SK-N-SH (cell line): ENCODE results near the gene ABAT. TPM values are rescaled to one million over a fixed set of nuclear protein-coding genes. Genes with fewer than 3 reads are reported as not detected.
"Not testable (repeated sequence)": the region's sequence is repeated elsewhere in the genome, so short reads cannot be mapped to it uniquely, and the experiment has no call there.

Experiments
- CTCF ChIA-PET: fragments of 300-600, 350-600 bp; formaldehyde crosslinking; extraction: SDS; loops from one replicate; lab custom pipeline; 2021; lab: Yijun Ruan, JAX
- POLR2A ChIA-PET: fragments of 350-600 bp; sonication (Branson Sonifier 250); formaldehyde crosslinking; extraction: SDS; loops from one replicate; lab custom pipeline; 2020; ENCODE audit warnings: antibody characterized with exemption, inconsistent platforms; lab: Yijun Ruan, JAX
- DNase-seq: peaks from one replicate; pipeline ENCODE4 v3.0.0; 2012
- H2AFZ ChIP-seq: fragments of 200-600 bp; sonication (generic); 2 replicates; pipeline ENCODE4 v1.8.1; 2016; ENCODE audit warnings: antibody characterized with exemption, mild to moderate bottlenecking, low read depth
- H3F3A ChIP-seq: fragments of 200-600 bp; sonication (generic); replicated peaks from 2 replicates; pipeline ENCODE3; 2016; ENCODE audit warnings: antibody characterized with exemption, mild to moderate bottlenecking; ENCODE audit not compliant: insufficient read depth
- H3K27ac ChIP-seq, 2 experiments: fragments of 200-500 bp in 1 of 2; fragments of 200-600 bp in 1 of 2; sonication (Bioruptor generic) in 1 of 2; sonication (generic), shearing (Covaris generic) in 1 of 2; 2 replicates each; pipeline versions ENCODE4 v1.5.1 to v1.6.1; 2014 to 2016; ENCODE audit warnings: low read depth in 2 of 2, inconsistent platforms in 1 of 2, low read length in 1 of 2, mild to moderate bottlenecking in 1 of 2, mixed read lengths in 1 of 2
- H3K27me3 ChIP-seq: fragments of 200-600 bp; sonication (generic), shearing (Covaris generic); 2 replicates; pipeline ENCODE4 v1.6.1; 2016; ENCODE audit warnings: mixed run types; ENCODE audit not compliant: insufficient read depth
- H3K36me3 ChIP-seq, 2 experiments: fragments of 200-500 bp in 1 of 2; fragments of 200-600 bp in 1 of 2; sonication (Bioruptor generic) in 1 of 2; sonication (generic) in 1 of 2; replicated peaks in 1 of 2; 2 replicates each; pipeline versions ENCODE3 to v1.5.1; 2014 to 2016; ENCODE audit warnings: low read length in 1 of 2, mild to moderate bottlenecking in 1 of 2; ENCODE audit not compliant: insufficient read depth in 2 of 2, control insufficient read depth in 1 of 2
- H3K4me1 ChIP-seq, 2 experiments: fragments of 200-500 bp in 1 of 2; fragments of 200-600 bp in 1 of 2; sonication (Bioruptor generic) in 1 of 2; sonication (generic), shearing (Covaris generic) in 1 of 2; 2 replicates each; pipeline versions ENCODE4 v1.5.1 to v1.6.1; 2014 to 2016; ENCODE audit warnings: low read depth in 1 of 2, low read length in 1 of 2, mixed run types in 1 of 2; ENCODE audit not compliant: insufficient read depth in 2 of 2, control insufficient read depth in 1 of 2
- H3K4me2 ChIP-seq: fragments of 200-600 bp; sonication (generic), shearing (Covaris generic); 2 replicates; pipeline ENCODE4 v1.6.1; 2017; ENCODE audit warnings: mixed run types
- H3K4me3 ChIP-seq, 2 experiments: fragments of 200-500 bp in 1 of 2; fragments of 200-600 bp in 1 of 2; sonication (Bioruptor generic) in 1 of 2; sonication (generic), shearing (Covaris generic) in 1 of 2; 2 replicates each; pipeline versions ENCODE4 v1.5.1 to v1.8.1; 2014 to 2016; ENCODE audit warnings: low read depth in 2 of 2, inconsistent platforms in 1 of 2, low read length in 1 of 2, mild to moderate bottlenecking in 1 of 2, mixed read lengths in 1 of 2, moderate library complexity in 1 of 2
- H3K79me2 ChIP-seq: fragments of 200-600 bp; sonication (generic); 2 replicates; pipeline ENCODE4 v1.8.1; 2017; ENCODE audit warnings: mild to moderate bottlenecking; ENCODE audit not compliant: insufficient read depth
- H3K9ac ChIP-seq: fragments of 200-600 bp; sonication (generic); 2 replicates; pipeline ENCODE4 v1.6.1; 2017; ENCODE audit warnings: mixed run types
- H3K9me2 ChIP-seq: fragments of 200-600 bp; sonication (generic); 2 replicates; pipeline ENCODE4 v1.6.1; 2017; ENCODE audit warnings: mixed run types
- H3K9me3 ChIP-seq: fragments of 200-600 bp; sonication (generic); 2 replicates; pipeline ENCODE4 v1.6.1; 2017; ENCODE audit warnings: mixed run types, mild to moderate bottlenecking, moderate library complexity
- H4K20me1 ChIP-seq: fragments of 200-600 bp; sonication (generic); 2 replicates; pipeline ENCODE4 v1.6.1; 2017; ENCODE audit warnings: mild to moderate bottlenecking, mixed run types; ENCODE audit not compliant: insufficient read depth
- CHD2 ChIP-seq: fragments of 150-350 bp; IDR thresholded peaks from 2 replicates; pipeline ENCODE4 v1.6.1; 2018; ENCODE audit warnings: low read length; ENCODE audit not compliant: partially characterized antibody
- EP300 ChIP-seq, 2 experiments: IDR thresholded peaks; 2 replicates each; pipeline versions ENCODE4 v1.4.0 to v1.6.1; 2012; ENCODE audit warnings: borderline replicate concordance in 1 of 2, low read depth in 1 of 2, low read length in 1 of 2
- GATA2 ChIP-seq: sonication (generic); formaldehyde crosslinking; IDR thresholded peaks from 2 replicates; pipeline ENCODE4 v1.5.0; 2020; ENCODE audit warnings: mild to moderate bottlenecking, missing genetic modification reagents
- JUND ChIP-seq: IDR thresholded peaks from 2 replicates; pipeline ENCODE4 v1.4.0; 2012
- MXI1 ChIP-seq: IDR thresholded peaks from 2 replicates; pipeline ENCODE4 v1.6.1; 2012; ENCODE audit warnings: mild to moderate bottlenecking, low read depth, low read length, improper control_type of control experiment
- NFIC ChIP-seq: IDR thresholded peaks from 2 replicates; pipeline ENCODE4 v1.4.0; 2012; ENCODE audit warnings: borderline replicate concordance
- RAD21 ChIP-seq: IDR thresholded peaks from 2 replicates; pipeline ENCODE4 v1.6.1; 2012; ENCODE audit warnings: mild to moderate bottlenecking, low read length
- RCOR1 ChIP-seq: fragments of 150-350 bp; IDR thresholded peaks from 2 replicates; pipeline ENCODE4 v1.6.1; 2017; ENCODE audit warnings: antibody characterized with exemption, low read length
- RFX5 ChIP-seq: IDR thresholded peaks from 2 replicates; pipeline ENCODE4 v1.6.1; 2012; ENCODE audit warnings: mild to moderate bottlenecking, improper control_type of control experiment, low read length
- RXRA ChIP-seq: IDR thresholded peaks from 2 replicates; pipeline ENCODE4 v1.4.0; 2012; ENCODE audit warnings: low read depth, mild to moderate bottlenecking, borderline replicate concordance
- SIN3A ChIP-seq: IDR thresholded peaks from 2 replicates; pipeline ENCODE4 v1.6.1; 2012; ENCODE audit warnings: low read depth, mild to moderate bottlenecking, low read length, moderate library complexity, borderline replicate concordance
- WGBS: methylation state at CpG from one replicate; pipeline ENCODE4 v1.1.6; 2017; ENCODE audit warnings: low lambda C conversion rate; 5-methylcytosine and 5-hydroxymethylcytosine counted together
- polyA plus RNA-seq, 3 experiments: library from polyadenylated mRNA; depleted of rRNA; stranded (reverse); fragments of >200 nt; gene quantifications; 2 replicates each; pipeline ENCODE4 v1.2.3, GENCODE V29; 2012
- TF ChIP-seq, protein P1 (sequence below): IDR thresholded peaks from 2 replicates; pipeline ENCODE4 v1.4.0; 2012; ENCODE audit warnings: low read depth, borderline replicate concordance

The ABAT gene
- polyA plus RNA-seq, 1 of the 3 experiments (the other 2 are of a cell fraction) = 4.7 TPM

- DNase-seq = peak; percentile 62
- WGBS = 43% methylated on average over 4 of the region's 4 CpGs
- peak; percentile 29; the same call in 1 of the 2 replicates for TF ChIP-seq MXI1
- TF ChIP-seq RAD21 = peak; percentile 20; the same call in 1 of the 2 replicates
- peak; percentile 82 for TF ChIP-seq GATA2
- peak; percentile 81 for TF ChIP-seq CHD2
- TF ChIP-seq EP300 (IDR thresholded peaks at IDR 0.05; ENCODE audit: borderline replicate concordance in 1 of 2, low read depth in 1 of 2, low read length in 1 of 2) = peak in 1 of 2 experiments; percentile 52; a peak in 1 of 4 replicates
- ChIA-PET POLR2A (interaction anchor here (0.6 kb wide), 1 partner anchor 9 kb away, joined by 3 read pairs; no protein-coding TSS in a partner anchor), CTCF (interaction anchor here (0.7 to 1.9 kb wide), 5 partner anchors 9 to 86 kb away, joined by 3 to 7 read pairs (median 3); no protein-coding TSS in a partner anchor)
- H3K4me1 ChIP-seq, H3K79me2 ChIP-seq, H3K4me2 ChIP-seq, H3F3A ChIP-seq, H4K20me1 ChIP-seq, H3K27me3 ChIP-seq, H2AFZ ChIP-seq, H3K36me3 ChIP-seq, H3K9me3 ChIP-seq, H3K9me2 ChIP-seq, H3K4me3 ChIP-seq, H3K9ac ChIP-seq: not testable (repeated sequence)
- peak overlapping the region in 1 of 2 experiments; percentile 84; a peak in 2 of 4 replicates for H3K27ac ChIP-seq
Observed at GRCh38 chr16:8705100-8705822, 30.8 kb downstream of the ABAT start.

- no peak overlapping the region for H3K27ac ChIP-seq
- peaks cover 0 to 23% of the 10 kb centered on the region in 2 experiments; a peak in 3 of 4 replicates for H3K4me1 ChIP-seq
- H3K4me3 ChIP-seq = no peak overlapping the region
- 64% methylated on average over 4 of the region's 4 CpGs for WGBS
- no peak overlapping the region for H3K4me2 ChIP-seq
- H3K9me3 ChIP-seq = no peaks in the 10 kb centered on the region
- no peak for DNase-seq
- H3F3A ChIP-seq = no peaks in the 10 kb centered on the region
- no peak for TF ChIP-seq MXI1
- TF ChIP-seq JUND = no peak
- TF ChIP-seq RFX5 = no peak
- TF ChIP-seq SIN3A = no peak
- no peaks in the 10 kb centered on the region for H3K27me3 ChIP-seq
- no peak overlapping the region for H3K9ac ChIP-seq
- H2AFZ ChIP-seq = no peak overlapping the region
- H3K79me2 ChIP-seq = no peaks in the 10 kb centered on the region
- no peaks in the 10 kb centered on the region for H3K36me3 ChIP-seq
- H4K20me1 ChIP-seq = no peaks in the 10 kb centered on the region
- ChIA-PET CTCF (interaction anchor here (1.3 kb wide), 1 partner anchor 430 kb away, joined by 3 read pairs; no protein-coding TSS in a partner anchor), POLR2A (no interaction called here)
- no peaks in the 10 kb centered on the region for H3K9me2 ChIP-seq
Observed at GRCh38 chr16:8708536-8708935, 34.1 kb downstream of the ABAT start.

- Histone ChIP-seq H3F3A (no peaks in the 10 kb centered on the region), H3K27ac (peak overlapping the region in 1 of 2 experiments; percentile 92; a peak in 2 of 4 replicates), H3K9ac (no peak overlapping the region), H2AFZ (no peak overlapping the region), H3K36me3 (no peaks in the 10 kb centered on the region), H3K27me3 (no peaks in the 10 kb centered on the region), H3K79me2 (no peaks in the 10 kb centered on the region), H4K20me1 (no peaks in the 10 kb centered on the region)
- CTCF ChIA-PET = interaction anchor here (0.8 to 1.7 kb wide), 10 partner anchors 9 to 422 kb away, joined by 3 to 8 read pairs (median 4); partner anchors contain the start of gene ABAT
- POLR2A ChIA-PET = interaction anchor here (0.5 to 1.0 kb wide), 3 partner anchors 31 to 39 kb away, joined by 3 read pairs; no protein-coding TSS in a partner anchor
- TF ChIP-seq EP300 (IDR thresholded peaks at IDR 0.05; ENCODE audit: borderline replicate concordance in 1 of 2, low read depth in 1 of 2, low read length in 1 of 2) (peak in 1 of 2 experiments; percentile 30; a peak in 1 of 4 replicates), MXI1 (peak; percentile 58; the same call in 1 of the 2 replicates), NFIC (no peak), CHD2 (peak; percentile 14), RCOR1 (peak; percentile 31), RFX5 (peak; percentile 80), RXRA (no peak), RAD21 (peak; percentile 21), GATA2 (peak; percentile 57)
- TF ChIP-seq, protein P1, sequence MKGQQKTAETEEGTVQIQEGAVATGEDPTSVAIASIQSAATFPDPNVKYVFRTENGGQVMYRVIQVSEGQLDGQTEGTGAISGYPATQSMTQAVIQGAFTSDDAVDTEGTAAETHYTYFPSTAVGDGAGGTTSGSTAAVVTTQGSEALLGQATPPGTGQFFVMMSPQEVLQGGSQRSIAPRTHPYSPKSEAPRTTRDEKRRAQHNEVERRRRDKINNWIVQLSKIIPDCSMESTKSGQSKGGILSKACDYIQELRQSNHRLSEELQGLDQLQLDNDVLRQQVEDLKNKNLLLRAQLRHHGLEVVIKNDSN = no peak
- TF ChIP-seq, all 33 proteins: peak for 7
- peak overlapping the region; percentile 16 to 37; a peak in 2 of 4 replicates for H3K4me3 ChIP-seq
- no peaks in the 10 kb centered on the region for H3K9me3 ChIP-seq
- WGBS = 2% methylated on average over 20 of the region's 27 CpGs
- H3K4me2 ChIP-seq = peak overlapping the region; percentile 15; the same call in 1 of the 2 replicates
- H3K4me1 ChIP-seq = peaks cover 0 to 24% of the 10 kb centered on the region in 2 experiments; a peak in 3 of 4 replicates
- DNase-seq = peak; percentile 86
- H3K9me2 ChIP-seq = no peaks in the 10 kb centered on the region
Observed at GRCh38 chr16:8712589-8713361, 38.4 kb downstream of the ABAT start.
